HG02759 (cell line): Measurements from ENCODE around the gene ESD.
A peak's percentile ranks its signal among the peaks of the same experiment; 100 is the strongest.
"Not testable (repeated sequence)": the region's sequence is repeated elsewhere in the genome, so short reads cannot be mapped to it uniquely, and the experiment has no call there.

Experiments used
- ATAC-seq: cut with Tn5 transposase; IDR thresholded peaks from one replicate; pipeline ENCODE4 v1.9.1; 2021; ENCODE audit warnings: mild to moderate bottlenecking, moderate library complexity; ENCODE audit not compliant: unreplicated experiment

Gene ESD

GRCh38 chr13:46796129-46796514 is 839 bp downstream of the ESD start:
- no peak for ATAC-seq

DNA sequence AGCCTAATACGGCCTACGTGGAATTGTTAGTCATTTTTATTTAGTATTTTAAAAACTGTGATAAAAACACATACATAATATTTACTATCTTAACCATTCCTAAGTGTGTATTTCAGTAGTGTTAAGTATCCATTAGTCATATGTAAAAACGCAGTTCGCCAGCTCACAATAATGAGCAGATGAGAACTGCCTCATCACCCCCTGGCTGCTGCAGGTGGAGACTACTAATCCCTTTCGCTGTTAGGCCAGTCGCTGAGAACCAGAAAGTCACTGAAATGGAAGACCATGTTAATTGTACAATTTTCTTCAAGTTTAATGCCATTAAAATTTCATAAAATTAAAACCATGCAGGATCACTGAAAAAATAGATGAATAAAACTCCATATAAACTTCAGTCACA is 1.6 kb downstream of the ESD start:
- no peak for ATAC-seq

- no peak for ATAC-seq
These were observed 13.5 kb downstream of the ESD start for GRCh38 chr13:46783504-46783903.

DNA sequence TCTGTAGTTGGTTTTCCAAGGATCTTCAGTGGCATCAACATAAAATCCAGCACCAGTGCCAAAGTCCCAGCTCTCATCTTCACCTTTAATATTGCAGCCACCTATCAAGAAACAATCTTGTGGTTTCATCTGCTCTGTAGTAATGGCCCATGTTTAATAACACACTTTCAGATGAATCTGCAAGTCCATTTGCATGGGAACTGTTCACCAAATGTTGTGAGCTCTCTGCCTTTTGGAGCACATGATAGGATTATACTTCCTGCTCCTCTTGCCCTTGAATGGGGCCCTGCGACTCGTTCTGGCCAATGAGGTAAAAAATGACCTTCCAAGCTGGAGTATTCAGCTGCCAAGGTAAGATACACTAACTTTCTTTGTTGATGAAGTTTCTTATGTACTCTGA is 14.3 kb downstream of the ESD start:
- ATAC-seq, result no peak

DNA sequence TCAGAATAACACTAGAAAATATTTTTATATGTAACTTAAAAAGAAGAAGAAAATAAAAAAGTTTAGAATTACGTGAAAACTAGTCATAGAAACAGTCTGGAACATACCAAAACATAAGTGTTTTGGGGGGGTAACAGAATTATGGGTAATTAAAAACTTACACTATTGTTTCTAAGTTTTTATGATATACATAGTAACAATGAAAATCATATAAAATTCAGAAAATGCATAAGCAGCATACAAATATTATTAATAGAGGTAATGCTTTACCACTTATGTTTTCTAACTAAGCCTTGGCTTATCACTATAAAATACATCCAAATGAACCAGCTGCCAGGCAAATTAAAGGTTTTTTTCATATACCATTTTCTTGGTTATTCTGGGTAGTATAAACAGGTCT is 14.9 kb downstream of the ESD start:
- ATAC-seq, result no peak

DNA sequence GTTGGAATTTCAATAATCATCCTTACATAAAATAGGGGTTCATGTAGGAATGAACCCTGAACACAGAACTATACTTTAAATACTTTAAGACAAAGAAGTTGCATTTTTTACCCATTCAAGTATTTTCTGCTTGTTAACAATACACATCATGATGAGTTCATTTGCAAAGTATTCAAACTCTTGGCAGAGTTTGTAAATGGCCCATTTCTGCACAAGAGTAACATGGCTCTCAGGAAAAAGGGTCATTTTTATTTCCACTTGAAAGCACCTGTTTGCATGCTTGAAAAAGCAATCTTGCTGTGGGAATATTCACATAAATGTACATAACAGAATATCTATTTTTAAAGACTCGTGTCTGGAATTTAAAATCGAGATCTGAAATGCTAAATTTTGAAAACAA is 18.1 kb downstream of the ESD start:
- no peak for ATAC-seq

DNA sequence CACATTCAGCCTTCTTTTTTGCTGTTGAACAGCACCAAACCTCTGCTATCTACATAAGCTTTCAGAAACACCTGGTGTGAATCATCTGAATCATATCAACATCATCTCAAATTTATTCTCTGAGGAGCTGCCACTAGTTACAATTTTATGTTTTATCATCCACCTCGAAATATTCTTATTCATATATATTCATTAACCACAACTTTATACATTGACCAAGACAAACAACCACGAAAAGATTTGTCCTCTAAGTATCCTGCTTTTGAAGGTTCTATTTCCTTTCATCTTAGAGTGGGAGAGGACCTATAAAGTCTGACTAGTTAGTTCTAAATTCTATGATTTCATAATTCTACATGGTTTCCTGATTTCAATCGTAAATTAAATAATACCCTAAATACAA is 18.9 kb downstream of the ESD start:
- ATAC-seq, result no peak

GRCh38 chr13:46775385-46776107 is 21.4 kb downstream of the ESD start:
- ATAC-seq, result no peak

- ATAC-seq, result no peak
These were observed 23.4 kb downstream of the ESD start for GRCh38 chr13:46773541-46773940.

GRCh38 chr13:46771693-46772092 is 25.3 kb downstream of the ESD start:
- no peak for ATAC-seq

DNA sequence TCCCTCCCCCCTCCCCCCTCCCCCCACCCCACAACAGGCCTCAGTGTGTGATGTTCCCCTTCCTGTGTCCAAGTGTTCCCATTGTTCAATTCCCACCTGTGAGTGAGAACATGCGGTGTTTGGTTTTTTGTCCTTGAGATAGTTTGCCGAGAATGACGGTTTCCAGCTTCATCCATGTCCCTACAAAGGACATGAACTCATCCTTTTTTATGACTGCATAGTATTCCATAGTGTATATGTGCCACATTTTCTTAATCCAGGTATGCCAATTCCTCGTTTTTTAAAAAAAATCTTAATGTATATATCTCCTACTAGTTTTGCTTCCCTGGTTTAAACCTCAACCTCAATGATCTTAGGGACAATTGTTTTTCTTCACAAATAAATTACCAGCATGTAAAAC is 27.0 kb downstream of the ESD start:
- not testable (repeated sequence) for ATAC-seq

DNA sequence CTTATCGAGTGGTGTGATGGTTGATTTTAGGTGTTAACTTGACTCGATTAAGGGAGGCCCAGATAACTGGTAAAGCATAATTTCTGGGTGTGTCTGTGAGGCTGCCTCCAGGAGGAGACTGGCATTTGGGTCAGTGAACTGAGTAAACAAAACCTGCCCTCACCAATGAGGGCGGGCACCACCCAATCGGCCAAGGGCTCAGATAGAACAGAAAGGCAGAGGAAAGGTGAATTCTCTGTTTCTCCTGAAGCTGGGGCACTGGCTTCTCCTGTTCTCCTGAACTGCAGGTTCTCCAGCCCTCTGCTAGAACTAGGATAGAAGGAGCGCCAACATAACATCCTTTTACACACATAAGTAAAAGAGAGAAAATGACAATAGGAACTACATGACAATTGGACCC is 35.1 kb downstream of the ESD start:
- ATAC-seq, result no peak

GRCh38 chr13:46761174-46761573 is 35.8 kb downstream of the ESD start:
- ATAC-seq, result no peak

DNA sequence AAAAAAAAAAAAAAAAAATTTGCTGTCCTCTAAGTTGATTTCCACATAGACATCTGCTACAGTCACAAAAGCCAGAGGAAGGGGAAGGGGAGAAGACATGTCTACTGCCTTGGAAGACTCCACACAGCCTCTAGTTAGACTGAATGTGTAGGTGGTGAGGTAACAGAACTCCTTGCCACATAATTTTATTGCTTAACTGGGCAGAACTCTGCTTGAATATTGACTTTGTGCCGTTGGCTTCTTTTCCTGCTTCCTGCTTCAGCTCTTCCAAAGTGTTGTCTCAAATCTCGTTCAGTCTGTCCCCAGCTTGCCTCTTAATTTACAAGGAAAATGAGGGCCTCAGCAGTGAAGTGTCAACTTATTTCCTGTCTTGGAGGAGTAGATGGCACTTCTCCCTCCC is 37.1 kb downstream of the ESD start:
- ATAC-seq, result no peak

GRCh38 chr13:46757640-46758039 is 39.3 kb downstream of the ESD start:
- no peak for ATAC-seq

GRCh38 chr13:46756977-46757376 is 40.0 kb downstream of the ESD start:
- no peak for ATAC-seq

- not testable (repeated sequence) for ATAC-seq
These were observed 41.5 kb downstream of the ESD start for GRCh38 chr13:46755508-46755907.

- no peak for ATAC-seq
These were observed 42.1 kb downstream of the ESD start for GRCh38 chr13:46754812-46755211.

- ATAC-seq, result no peak
These were observed 43.0 kb downstream of the ESD start for GRCh38 chr13:46753917-46754316.

- no peak for ATAC-seq
These were observed 43.8 kb downstream of the ESD start for GRCh38 chr13:46753137-46753536.

- peak; percentile 92 for ATAC-seq
These were observed 44.9 kb downstream of the ESD start for GRCh38 chr13:46751811-46752635.

GRCh38 chr13:46749951-46750350 is 47.0 kb downstream of the ESD start:
- ATAC-seq, result no peak
